A673 (cell line): ENCODE results near the gene SNAP91. TPM values are rescaled to one million over a fixed set of nuclear protein-coding genes. Genes with fewer than 3 reads are reported as not detected.
A peak's percentile ranks its signal among the peaks of the same experiment; 100 is the strongest.

ENCODE experiments used
- Bru-seq: library from RNA; stranded (reverse); fragments of 400-500 nt; gene quantifications from one replicate; lab custom pipeline; 2021; lab: Mats Ljungman, UMichigan
- BruChase-seq, 2 experiments: library from RNA; stranded (reverse); fragments of 400-500 nt; gene quantifications; one replicate each; lab custom pipeline; 2021; lab: Mats Ljungman, UMichigan
- BruUV-seq: library from RNA; stranded (reverse); fragments of 400-500 nt; replicated peaks from 2 replicates; lab custom pipeline; 2021; lab: Mats Ljungman, UMichigan
- CTCF ChIA-PET: fragments of 300-600 bp; sonication (Branson Sonifier 250); formaldehyde crosslinking; loops from one replicate; lab custom pipeline; 2022; ENCODE audit warnings: antibody characterized with exemption; lab: Charles Lee
- POLR2A ChIA-PET: fragments of 300-600 bp; sonication (Branson Sonifier 250); formaldehyde crosslinking; loops from one replicate; lab custom pipeline; 2022; ENCODE audit warnings: antibody characterized with exemption; ENCODE audit not compliant: low non-redundant PET; lab: Charles Lee
- DNase-seq: peaks from one replicate; pipeline ENCODE4 v3.0.0-alpha.2; 2015; ENCODE audit warnings: low spot score
- H3K27ac ChIP-seq: fragments of 200-600 bp; sonication (generic); 2 replicates; pipeline ENCODE4 v1.5.1; 2016; ENCODE audit warnings: mixed run types, low read depth, mild to moderate bottlenecking, mixed read lengths, antibody characterized with exemption, low read length; ENCODE audit not compliant: poor library complexity, severe bottlenecking
- H3K27me3 ChIP-seq: fragments of 200-600 bp; sonication (generic); replicated peaks from 2 replicates; pipeline ENCODE4 v1.6.1; 2017; ENCODE audit warnings: mixed run types, low read depth, mild to moderate bottlenecking, mixed read lengths, antibody characterized with exemption, low read length; ENCODE audit not compliant: insufficient read depth, poor library complexity
- H3K36me3 ChIP-seq: fragments of 200-600 bp; sonication (generic); 2 replicates; pipeline ENCODE4 v1.6.1; 2016; ENCODE audit warnings: mixed run types, mild to moderate bottlenecking, mixed read lengths, antibody characterized with exemption, low read length; ENCODE audit not compliant: insufficient read depth, poor library complexity, severe bottlenecking
- H3K4me1 ChIP-seq: fragments of 200-600 bp; sonication (generic); 2 replicates; pipeline ENCODE4 v1.6.1; 2017; ENCODE audit warnings: mixed run types, mild to moderate bottlenecking, mixed read lengths, antibody characterized with exemption, low read length; ENCODE audit not compliant: insufficient read depth, poor library complexity, severe bottlenecking
- H3K4me3 ChIP-seq: fragments of 200-600 bp; sonication (generic); 2 replicates; pipeline ENCODE4 v1.5.1; 2016; ENCODE audit warnings: low read depth, mixed run types, mild to moderate bottlenecking, mixed read lengths, low read length; ENCODE audit not compliant: poor library complexity, severe bottlenecking
- H3K9me3 ChIP-seq: fragments of 200-600 bp; sonication (generic); 2 replicates; pipeline ENCODE4 v1.6.1; 2016; ENCODE audit warnings: mixed run types, low read depth, mild to moderate bottlenecking, mixed read lengths, antibody characterized with exemption, low read length; ENCODE audit not compliant: poor library complexity, severe bottlenecking
- EZH2 ChIP-seq: fragments of 200-600 bp; sonication (generic); IDR thresholded peaks from 2 replicates; pipeline ENCODE4 v1.6.1; 2017; ENCODE audit warnings: borderline replicate concordance, low read depth, mild to moderate bottlenecking, mixed read lengths, antibody characterized with exemption, low read length; ENCODE audit not compliant: poor library complexity, severe bottlenecking
- intact Hi-C: fragments of 100-400 bp; cut with micrococcal nuclease; formaldehyde crosslinking; loops from one replicate; pipeline ENCODE4 v1.10.0; 2022; ENCODE audit not compliant: unreplicated experiment
- long read RNA-seq: library from polyadenylated mRNA; stranded (forward); transcript quantifications from one replicate; pipeline ENCODE4 v2.0.0, GENCODE V29; 2022
- total RNA-seq: library from RNA; stranded (reverse); gene quantifications from 2 replicates; pipeline ENCODE4 v1.2.3, GENCODE V29; 2021
- TF ChIP-seq, protein P1 (sequence below): fragments of 300-800, 200-600 bp; sonication (generic); conservative IDR thresholded peaks from 2 replicates; pipeline ENCODE4 v1.5.1; 2017; ENCODE audit warnings: low read depth, mild to moderate bottlenecking, antibody characterized with exemption, low read length, moderate library complexity, mixed read lengths

SNAP91 gene, protein sequence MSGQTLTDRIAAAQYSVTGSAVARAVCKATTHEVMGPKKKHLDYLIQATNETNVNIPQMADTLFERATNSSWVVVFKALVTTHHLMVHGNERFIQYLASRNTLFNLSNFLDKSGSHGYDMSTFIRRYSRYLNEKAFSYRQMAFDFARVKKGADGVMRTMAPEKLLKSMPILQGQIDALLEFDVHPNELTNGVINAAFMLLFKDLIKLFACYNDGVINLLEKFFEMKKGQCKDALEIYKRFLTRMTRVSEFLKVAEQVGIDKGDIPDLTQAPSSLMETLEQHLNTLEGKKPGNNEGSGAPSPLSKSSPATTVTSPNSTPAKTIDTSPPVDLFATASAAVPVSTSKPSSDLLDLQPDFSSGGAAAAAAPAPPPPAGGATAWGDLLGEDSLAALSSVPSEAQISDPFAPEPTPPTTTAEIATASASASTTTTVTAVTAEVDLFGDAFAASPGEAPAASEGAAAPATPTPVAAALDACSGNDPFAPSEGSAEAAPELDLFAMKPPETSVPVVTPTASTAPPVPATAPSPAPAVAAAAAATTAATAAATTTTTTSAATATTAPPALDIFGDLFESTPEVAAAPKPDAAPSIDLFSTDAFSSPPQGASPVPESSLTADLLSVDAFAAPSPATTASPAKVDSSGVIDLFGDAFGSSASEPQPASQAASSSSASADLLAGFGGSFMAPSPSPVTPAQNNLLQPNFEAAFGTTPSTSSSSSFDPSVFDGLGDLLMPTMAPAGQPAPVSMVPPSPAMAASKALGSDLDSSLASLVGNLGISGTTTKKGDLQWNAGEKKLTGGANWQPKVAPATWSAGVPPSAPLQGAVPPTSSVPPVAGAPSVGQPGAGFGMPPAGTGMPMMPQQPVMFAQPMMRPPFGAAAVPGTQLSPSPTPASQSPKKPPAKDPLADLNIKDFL
- total RNA-seq (0.55 and 0.62 TPM in 2 replicates), Bru-seq, nascent RNA (percentile 17 among the genes with signal in this experiment), BruChase-seq, experiment 1, labeled RNA remaining after a 2-hour chase (percentile 17 among the genes with signal in this experiment), BruChase-seq, experiment 2, labeled RNA remaining after a 6-hour chase (percentile 9 among the genes with signal in this experiment)
- long read RNA-seq, partial matches to known transcripts = 0 of 1 reads
- long read RNA-seq, other reads (novel, unspliced or antisense) = 1 of 1 reads

DNA sequence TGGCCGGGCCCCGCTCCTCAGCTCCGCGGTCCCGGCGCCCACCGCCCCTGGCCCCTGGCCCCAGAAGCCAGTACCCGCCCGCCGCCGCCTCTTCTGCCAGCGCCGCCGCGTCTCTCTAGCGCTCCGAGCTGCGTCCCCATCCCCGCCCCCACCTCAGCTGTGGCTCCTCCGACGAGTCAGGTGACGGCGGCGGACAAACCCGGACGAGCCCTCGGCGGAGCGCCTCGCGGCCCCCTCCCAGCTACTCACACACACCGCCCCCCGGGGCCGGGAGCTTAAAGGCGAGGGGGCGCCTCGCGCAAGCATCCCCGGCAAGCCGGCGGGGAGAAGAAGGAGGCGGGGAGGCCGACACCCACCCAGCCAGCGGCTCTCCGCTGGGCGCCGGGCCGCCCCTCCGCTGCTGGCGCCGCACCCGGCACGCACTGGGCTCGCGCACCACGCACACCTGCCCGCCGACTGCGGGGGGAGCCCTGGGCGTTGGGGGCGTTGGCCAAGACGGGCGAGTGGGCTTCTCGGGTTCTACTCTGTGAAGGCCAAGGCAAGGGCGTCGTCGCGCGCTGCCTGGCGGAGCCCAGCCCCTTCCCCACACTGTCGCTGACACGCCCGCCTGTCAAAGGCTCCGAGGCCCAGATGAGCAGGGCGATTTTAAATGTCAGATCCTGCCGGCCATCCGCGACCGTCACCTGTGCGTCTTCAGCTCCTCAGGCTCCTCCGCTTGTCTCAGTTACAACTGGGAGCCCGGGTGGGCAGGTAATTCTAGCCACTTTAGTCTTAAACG is at the start of gene SNAP91:
Gene SNAP91, minus strand, starts transcription at position 132 of the 778 bp plus-strand sequence. CDS start 1,174 bp downstream, outside the sequence.
- Histone ChIP-seq H3K4me3 (peak within 1 kb of the TSS; percentile 58), H3K36me3 (no peaks in the 10 kb centered on the region), H3K27me3 (peaks cover 75% of the 10 kb centered on the region), H3K9me3 (peaks cover 7% of the 10 kb centered on the region), H3K4me1 (peaks cover 3% of the 10 kb centered on the region), H3K27ac (no peak within 1 kb of the TSS)
- DNase-seq = peak; percentile 53
- peak; percentile 49 for TF ChIP-seq EZH2
- TF ChIP-seq, protein P1, sequence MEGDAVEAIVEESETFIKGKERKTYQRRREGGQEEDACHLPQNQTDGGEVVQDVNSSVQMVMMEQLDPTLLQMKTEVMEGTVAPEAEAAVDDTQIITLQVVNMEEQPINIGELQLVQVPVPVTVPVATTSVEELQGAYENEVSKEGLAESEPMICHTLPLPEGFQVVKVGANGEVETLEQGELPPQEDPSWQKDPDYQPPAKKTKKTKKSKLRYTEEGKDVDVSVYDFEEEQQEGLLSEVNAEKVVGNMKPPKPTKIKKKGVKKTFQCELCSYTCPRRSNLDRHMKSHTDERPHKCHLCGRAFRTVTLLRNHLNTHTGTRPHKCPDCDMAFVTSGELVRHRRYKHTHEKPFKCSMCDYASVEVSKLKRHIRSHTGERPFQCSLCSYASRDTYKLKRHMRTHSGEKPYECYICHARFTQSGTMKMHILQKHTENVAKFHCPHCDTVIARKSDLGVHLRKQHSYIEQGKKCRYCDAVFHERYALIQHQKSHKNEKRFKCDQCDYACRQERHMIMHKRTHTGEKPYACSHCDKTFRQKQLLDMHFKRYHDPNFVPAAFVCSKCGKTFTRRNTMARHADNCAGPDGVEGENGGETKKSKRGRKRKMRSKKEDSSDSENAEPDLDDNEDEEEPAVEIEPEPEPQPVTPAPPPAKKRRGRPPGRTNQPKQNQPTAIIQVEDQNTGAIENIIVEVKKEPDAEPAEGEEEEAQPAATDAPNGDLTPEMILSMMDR = no peak
- POLR2A ChIA-PET = no interaction called here
- BruUV-seq = no TSS peak
- CTCF ChIA-PET = no interaction called here
- intact Hi-C loops = no loop called here

DNA sequence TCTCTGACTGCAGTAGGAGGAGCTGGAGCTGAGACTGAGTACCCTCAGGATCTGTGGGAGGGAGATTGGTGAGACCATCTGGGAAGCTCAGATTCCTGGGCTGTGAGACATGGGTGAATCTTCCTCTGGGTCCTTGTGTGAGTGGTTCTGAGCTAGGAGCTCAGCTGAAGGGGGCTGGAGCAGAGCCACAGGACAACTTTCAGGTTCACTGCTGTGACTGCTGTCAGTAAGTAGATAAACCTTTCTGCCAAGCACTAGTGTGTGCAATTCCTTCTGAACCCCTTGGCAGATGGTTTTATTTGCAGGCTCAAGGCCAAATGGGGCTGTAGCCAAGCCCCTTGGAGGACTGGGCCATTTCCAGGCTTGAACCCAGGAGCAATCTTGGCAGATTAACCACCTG is 49.6 kb upstream of the SNAP91 start:
- no peaks in the 10 kb centered on the region for H3K36me3 ChIP-seq
- peaks cover 8% of the 10 kb centered on the region for H3K27me3 ChIP-seq
- no peak for DNase-seq
- H3K4me1 ChIP-seq = no peaks in the 10 kb centered on the region
- POLR2A ChIA-PET = no interaction called here
- no TSS peak for BruUV-seq
- no peak overlapping the region for H3K27ac ChIP-seq
- TF ChIP-seq, protein P1 = no peak
- no peak for TF ChIP-seq EZH2
- H3K4me3 ChIP-seq = no peak overlapping the region
- CTCF ChIA-PET = no interaction called here
- intact Hi-C loops = no loop called here
- H3K9me3 ChIP-seq = peaks cover 7% of the 10 kb centered on the region

DNA sequence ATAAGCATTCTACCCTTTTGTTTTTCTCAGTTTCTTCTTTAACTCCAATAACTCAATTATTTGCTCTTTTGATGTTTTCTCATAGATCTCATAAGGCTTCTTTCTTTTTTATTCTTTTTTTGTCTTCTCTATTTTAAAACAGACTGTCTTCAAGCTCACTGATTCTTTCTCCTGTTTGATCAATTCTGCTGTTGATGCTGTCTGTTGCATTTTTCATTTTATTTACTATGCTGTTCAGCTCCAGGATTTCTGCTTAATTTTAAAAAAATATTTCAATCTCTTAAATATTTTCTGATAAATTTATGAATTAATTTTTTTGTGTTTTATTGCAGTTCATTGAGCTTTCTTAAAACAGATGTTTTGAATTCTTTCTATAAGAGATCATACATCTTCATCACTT is 48.1 kb upstream of the SNAP91 start:
- DNase-seq = no peak
- Histone ChIP-seq H3K9me3 (peaks cover 7% of the 10 kb centered on the region), H3K27me3 (peaks cover 8% of the 10 kb centered on the region), H3K36me3 (no peaks in the 10 kb centered on the region), H3K4me1 (no peaks in the 10 kb centered on the region), H3K4me3 (no peak overlapping the region), H3K27ac (no peak overlapping the region)
- intact Hi-C loops = no loop called here
- BruUV-seq = no TSS peak
- ChIA-PET POLR2A (interaction anchor here (0.6 kb wide), 1 partner anchor 777 kb away, joined by 10 read pairs; no protein-coding TSS in a partner anchor), CTCF (no interaction called here)
- TF ChIP-seq EZH2 = no peak
- TF ChIP-seq, protein P1 = no peak
